H9 (cell line): ENCODE results near the gene MTHFD1L. TPM values are rescaled to one million over a fixed set of nuclear protein-coding genes. Genes with fewer than 3 reads are reported as not detected.

Experiments used
- DNase-seq: peaks from one replicate; pipeline ENCODE4 v3.0.0-alpha.2; 2017
- H2AFZ ChIP-seq: one replicate; pipeline ENCODE4 v1.6.1; 2013; ENCODE audit warnings: mild to moderate bottlenecking, low read length, control low read depth, moderate library complexity
- H2AK5ac ChIP-seq: 2 replicates; pipeline ENCODE4 v1.6.1; 2013; ENCODE audit warnings: low read length, control low read depth, mixed read lengths; ENCODE audit not compliant: insufficient read length
- H2BK120ac ChIP-seq: one replicate; pipeline ENCODE4 v1.6.1; 2013; ENCODE audit warnings: low read depth, mild to moderate bottlenecking, low read length, control low read depth, inconsistent platforms; ENCODE audit not compliant: poor library complexity, severe bottlenecking
- H2BK12ac ChIP-seq: 2 replicates; pipeline ENCODE4 v1.6.1; 2013; ENCODE audit warnings: low read length, control low read depth, mixed read lengths, low read depth; ENCODE audit not compliant: insufficient read length
- H2BK15ac ChIP-seq: 2 replicates; pipeline ENCODE4 v1.6.1; 2013; ENCODE audit warnings: low read depth, low read length, control low read depth
- H2BK20ac ChIP-seq: one replicate; pipeline ENCODE4 v1.6.1; 2013; ENCODE audit warnings: low read depth, mild to moderate bottlenecking, low read length, control low read depth, inconsistent platforms; ENCODE audit not compliant: poor library complexity, severe bottlenecking
- H2BK5ac ChIP-seq: 2 replicates; pipeline ENCODE4 v1.6.1; 2013; ENCODE audit warnings: low read length, control low read depth, mixed read lengths; ENCODE audit not compliant: insufficient read length
- H3K14ac ChIP-seq: 2 replicates; pipeline ENCODE4 v1.6.1; 2013; ENCODE audit warnings: low read length, control low read depth; ENCODE audit not compliant: insufficient read depth
- H3K18ac ChIP-seq: 2 replicates; pipeline ENCODE4 v1.6.1; 2013; ENCODE audit warnings: low read depth, mild to moderate bottlenecking, mixed read lengths, low read length, control low read depth; ENCODE audit not compliant: insufficient read length
- H3K23ac ChIP-seq: 2 replicates; pipeline ENCODE4 v1.6.1; 2013; ENCODE audit warnings: low read length, control low read depth, mixed read lengths, low read depth; ENCODE audit not compliant: insufficient read length
- H3K23me2 ChIP-seq: 2 replicates; pipeline ENCODE4 v1.6.1; 2013; ENCODE audit warnings: low read depth, mild to moderate bottlenecking, mixed read lengths, low read length, control low read depth; ENCODE audit not compliant: insufficient read length, poor library complexity, severe bottlenecking
- H3K27ac ChIP-seq: 2 replicates; pipeline ENCODE4 v1.5.1; 2013; ENCODE audit warnings: low read length, control low read depth, mixed read lengths, low read depth; ENCODE audit not compliant: insufficient read length
- H3K27me3 ChIP-seq: 2 replicates; pipeline ENCODE4 v1.6.1; 2013; ENCODE audit warnings: low read length, control low read depth, inconsistent platforms; ENCODE audit not compliant: insufficient read depth
- H3K4ac ChIP-seq: 2 replicates; pipeline ENCODE4 v1.6.1; 2013; ENCODE audit warnings: low read depth, mild to moderate bottlenecking, control low read depth, inconsistent platforms, low read length, moderate library complexity
- H3K4me1 ChIP-seq: 2 replicates; pipeline ENCODE4 v1.6.1; 2013; ENCODE audit warnings: low read length, control low read depth, inconsistent platforms; ENCODE audit not compliant: insufficient read depth
- H3K4me2 ChIP-seq: 2 replicates; pipeline ENCODE4 v1.6.1; 2013; ENCODE audit warnings: low read length, control low read depth, mixed read lengths; ENCODE audit not compliant: insufficient read length, insufficient read depth
- H3K56ac ChIP-seq: 2 replicates; pipeline ENCODE4 v1.6.1; 2013; ENCODE audit warnings: low read depth, mild to moderate bottlenecking, mixed read lengths, low read length, control low read depth; ENCODE audit not compliant: insufficient read length
- H3K79me1 ChIP-seq: 2 replicates; pipeline ENCODE4 v1.6.1; 2013; ENCODE audit warnings: low read depth, mild to moderate bottlenecking, moderate library complexity, low read length, control low read depth, inconsistent platforms; ENCODE audit not compliant: insufficient read depth, poor library complexity, severe bottlenecking
- H3K79me2 ChIP-seq: 2 replicates; pipeline ENCODE4 v1.6.1; 2013; ENCODE audit warnings: low read length, control low read depth, inconsistent platforms; ENCODE audit not compliant: insufficient read depth
- H3K9ac ChIP-seq: 2 replicates; pipeline ENCODE4 v1.6.1; 2013; ENCODE audit warnings: low read length, control low read depth, mixed read lengths; ENCODE audit not compliant: insufficient read length; ENCODE audit errors: extremely low read depth
- H3K9me3 ChIP-seq: one replicate; pipeline ENCODE4 v1.6.1; 2013; ENCODE audit warnings: low read depth, low read length, inconsistent platforms; ENCODE audit not compliant: control insufficient read depth
- H3T11ph ChIP-seq: one replicate; pipeline ENCODE4 v1.6.1; 2013; ENCODE audit warnings: mild to moderate bottlenecking, low read length, control low read depth, inconsistent platforms
- H4K20me1 ChIP-seq: one replicate; pipeline ENCODE4 v1.6.1; 2013; ENCODE audit not compliant: control insufficient read depth, insufficient read length, insufficient read depth
- H4K5ac ChIP-seq: 2 replicates; pipeline ENCODE4 v1.6.1; 2013; ENCODE audit warnings: low read depth, mild to moderate bottlenecking, mixed read lengths, low read length, control low read depth; ENCODE audit not compliant: insufficient read length
- H4K8ac ChIP-seq: replicated peaks from 2 replicates; pipeline ENCODE4 v1.6.1; 2013; ENCODE audit warnings: low read length, control low read depth, mixed read lengths, low read depth; ENCODE audit not compliant: insufficient read length
- H4K91ac ChIP-seq: 2 replicates; pipeline ENCODE4 v1.6.1; 2013; ENCODE audit warnings: low read depth, mild to moderate bottlenecking, moderate library complexity, mixed read lengths, low read length, control low read depth; ENCODE audit not compliant: insufficient read length
- H3K27ac Mint-ChIP-seq, 3 experiments: 2 replicates in 2 of 3; 3 replicates in 1 of 3; pipeline ENCODE4 v1.8.0; 2020 to 2021; ENCODE audit warnings: mixed read lengths in 3 of 3, mild to moderate bottlenecking in 1 of 3, moderate library complexity in 1 of 3
- H3K27me3 Mint-ChIP-seq: 2 replicates; pipeline ENCODE4 v1.8.0; 2021; ENCODE audit warnings: low read depth, mild to moderate bottlenecking, moderate library complexity, mixed read lengths
- H3K36me3 Mint-ChIP-seq, 3 experiments: 2 replicates in 2 of 3; 3 replicates in 1 of 3; pipeline ENCODE4 v1.8.0; 2020 to 2021; ENCODE audit warnings: low read depth in 3 of 3, mixed read lengths in 3 of 3; ENCODE audit not compliant: insufficient read depth in 1 of 3
- H3K4me1 Mint-ChIP-seq, 2 experiments: 2 replicates each; pipeline ENCODE4 v1.8.0; 2020; ENCODE audit warnings: mixed read lengths in 2 of 2
- H3K4me3 Mint-ChIP-seq, 2 experiments: 2 replicates in 1 of 2; 3 replicates in 1 of 2; pipeline ENCODE4 v1.8.0; 2020 to 2021; ENCODE audit warnings: mild to moderate bottlenecking in 2 of 2, mixed read lengths in 2 of 2, moderate library complexity in 1 of 2
- H3K9me3 Mint-ChIP-seq, 2 experiments: 2 replicates in 1 of 2; 3 replicates in 1 of 2; pipeline ENCODE4 v1.8.0; 2020; ENCODE audit warnings: mild to moderate bottlenecking in 2 of 2, mixed read lengths in 2 of 2, moderate library complexity in 1 of 2
- CTCF ChIP-seq: fragments of 200-600 bp; sonication (generic); conservative IDR thresholded peaks from 3 replicates; pipeline ENCODE4 v1.8.0; 2021; ENCODE audit warnings: antibody characterized with exemption, mild to moderate bottlenecking
- WGBS: extraction: QIAGEN DNeasy Blood & Tissue Kit; methylation state at CpG from one replicate; pipeline ENCODE4 v1.1.7; 2013; ENCODE audit warnings: missing lambda C conversion rate, low lambda C conversion rate, mixed read lengths; ENCODE audit not compliant: insufficient read length; ENCODE audit errors: extremely low coverage; 5-methylcytosine and 5-hydroxymethylcytosine counted together
- total RNA-seq: library from RNA; stranded (reverse); gene quantifications from 2 replicates; pipeline ENCODE4 v1.2.1, GENCODE V29; 2021

MTHFD1L gene
- total RNA-seq, 1 experiment from 2014 or later, result 90.2 TPM

- Histone ChIP-seq H4K20me1 (no peaks in the 10 kb centered on the region), H3K4ac (no peak overlapping the region), H2AFZ (no peak overlapping the region), H3K4me2 (no peak overlapping the region), H3K18ac (no peak overlapping the region), H3K4me1 (no peaks in the 10 kb centered on the region), H3K79me1 (no peaks in the 10 kb centered on the region), H4K91ac (no peak overlapping the region), H2BK15ac (no peak overlapping the region), H3K9me3 (no peaks in the 10 kb centered on the region), H3K79me2 (no peaks in the 10 kb centered on the region), H3T11ph (no peak overlapping the region), H3K27me3 (no peaks in the 10 kb centered on the region), H3K14ac (no peak overlapping the region), H2AK5ac (no peak overlapping the region), H3K23ac (no peak overlapping the region), H2BK120ac (no peak overlapping the region), H2BK20ac (no peak overlapping the region), H4K5ac (no peak overlapping the region), H3K9ac (no peak overlapping the region), H3K56ac (no peak overlapping the region), H3K27ac (no peak overlapping the region), H4K8ac (no peak overlapping the region), H2BK12ac (no peak overlapping the region), H3K23me2 (no peaks in the 10 kb centered on the region), H2BK5ac (no peak overlapping the region)
- peaks cover 19 to 72% (median 51%) of the 10 kb centered on the region in 3 experiments; a peak in 6 of 7 replicates for H3K36me3 Mint-ChIP-seq
- H3K27ac Mint-ChIP-seq, result no peak overlapping the region
- no peak for DNase-seq
- H3K4me1 Mint-ChIP-seq, result no peaks in the 10 kb centered on the region
- no peaks in the 10 kb centered on the region for H3K27me3 Mint-ChIP-seq
- no peak for TF ChIP-seq CTCF
- no peaks in the 10 kb centered on the region for H3K9me3 Mint-ChIP-seq
- no CpG with 5 or more reads among the region's 2 CpGs for WGBS
- H3K4me3 Mint-ChIP-seq, result no peak overlapping the region
These were observed 70.6 kb downstream of the MTHFD1L start for GRCh38 chr6:150936021-150936555.
